ENCODE measurements around the gene FBLN5. TPM values are rescaled to one million over a fixed set of nuclear protein-coding genes. Genes with fewer than 3 reads are reported as not detected.
A peak's percentile ranks its signal among the peaks of the same experiment; 100 is the strongest.

FBLN5 gene
- total RNA-seq, 2 donors from 2014 or later: 3.0 to 5.6 TPM

DNA sequence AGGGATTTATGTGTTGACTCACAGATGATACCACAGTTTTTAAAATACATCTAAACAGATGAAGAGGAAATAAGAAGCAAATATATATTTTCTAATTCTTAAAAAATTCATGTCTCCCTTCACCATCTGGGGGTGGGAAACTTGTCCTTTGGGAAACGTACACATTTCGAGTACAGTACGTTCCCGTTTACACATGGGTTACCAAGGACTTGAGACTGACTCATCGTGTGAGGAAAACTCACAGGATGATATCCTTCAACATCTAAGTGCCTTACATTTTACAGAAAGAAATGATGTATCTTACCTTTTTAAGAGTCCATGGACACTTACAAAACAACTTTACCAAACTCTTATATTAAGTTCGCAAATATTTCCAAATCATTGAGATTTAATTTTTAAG is 16.0 kb upstream of the FBLN5 start:
- Mint-ChIP-seq H3K27me3 (ENCODE audit: low read depth) (no peaks in the 10 kb centered on the region), H3K9me3 (no peaks in the 10 kb centered on the region), H3K27ac (no peak overlapping the region), H3K4me3 (no peak overlapping the region), H3K36me3 (ENCODE audit: insufficient read depth in 2 of 2) (peaks cover 0 to 8% of the 10 kb centered on the region in 2 donors), H3K4me1 (ENCODE audit: low read depth) (peaks cover 48% of the 10 kb centered on the region)
- DNase-seq (no peak), ATAC-seq (replicated peaks in 1 of 2) (no peak)

DNA sequence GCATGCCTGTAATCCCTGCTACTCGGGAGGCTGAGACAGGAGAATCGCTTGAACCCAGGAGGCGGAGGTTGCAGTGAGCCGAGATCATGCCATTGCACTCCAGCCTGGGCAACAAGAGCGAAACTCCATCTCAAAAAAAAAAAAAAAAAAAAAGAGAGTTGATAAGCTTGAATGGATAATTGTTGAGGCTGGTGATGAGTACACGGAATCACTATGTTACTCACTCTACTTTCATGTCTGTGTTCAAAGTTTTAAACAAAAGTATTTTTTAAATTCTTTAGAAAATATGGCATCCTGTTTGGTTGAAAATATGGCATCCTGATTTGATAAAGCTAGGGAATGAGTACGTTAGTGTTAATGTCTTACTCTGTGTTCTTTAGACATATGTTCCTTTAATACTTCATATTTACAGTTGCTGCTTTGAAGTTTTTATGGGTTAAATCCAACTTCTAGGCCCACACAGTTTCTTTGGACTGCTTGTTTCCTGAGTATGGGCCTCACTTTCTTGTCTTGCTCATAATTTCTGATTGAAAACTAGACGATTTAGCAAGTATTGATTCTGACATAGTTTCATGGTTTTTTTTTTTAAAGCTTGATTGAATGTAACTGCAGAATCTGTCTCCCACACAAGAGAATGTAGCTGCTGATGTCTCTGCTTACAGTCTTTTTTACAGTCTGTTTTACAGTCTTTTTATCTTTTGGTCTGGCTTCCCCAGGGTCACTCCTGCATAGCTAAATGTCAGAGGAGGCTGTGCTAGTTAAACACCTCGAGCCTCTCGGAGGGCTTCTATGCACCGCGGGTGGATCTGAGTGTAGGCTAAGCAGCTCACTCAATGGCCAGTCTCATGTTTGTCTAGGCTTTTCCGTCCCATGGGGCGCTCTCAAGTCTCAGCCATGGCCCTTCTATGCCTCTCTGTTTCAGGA is 14.1 kb upstream of the FBLN5 start:
- Mint-ChIP-seq H3K4me3 (peak overlapping the region; percentile 69 to 74), H3K4me1 (ENCODE audit: low read depth) (peaks cover 32% of the 10 kb centered on the region), H3K27me3 (ENCODE audit: low read depth) (peaks cover 1% of the 10 kb centered on the region), H3K9me3 (no peaks in the 10 kb centered on the region), H3K27ac (peak overlapping the region; percentile 92), H3K36me3 (ENCODE audit: insufficient read depth in 2 of 2) (peaks cover 0 to 6% of the 10 kb centered on the region in 2 donors)
- DNase-seq (no peak), ATAC-seq (replicated peaks in 1 of 2) (peak; percentile 81 to 83)

DNA sequence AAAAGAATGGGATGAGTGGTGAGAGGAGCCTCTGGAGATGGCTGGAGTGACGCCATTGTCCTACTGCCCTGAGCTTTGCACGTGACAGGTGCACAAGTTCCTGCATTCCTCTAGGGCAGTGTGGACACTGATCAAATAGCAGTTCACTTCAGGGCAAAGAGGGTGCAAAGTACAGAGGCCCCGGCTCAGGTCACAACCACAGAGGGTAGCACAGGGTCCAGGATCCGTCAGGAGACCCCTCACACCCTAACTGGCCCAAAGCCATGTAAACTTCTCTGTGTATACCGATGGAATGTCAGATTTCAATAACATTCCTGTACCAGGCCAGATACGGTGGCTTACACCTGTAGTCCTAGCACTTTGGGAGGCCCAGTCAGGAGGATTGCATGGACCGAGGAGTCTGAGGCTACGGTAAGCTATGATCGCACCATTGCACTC is 10.4 kb upstream of the FBLN5 start:
- Mint-ChIP-seq H3K27me3 (ENCODE audit: low read depth) (peaks cover 9% of the 10 kb centered on the region), H3K4me3 (no peak overlapping the region), H3K4me1 (ENCODE audit: low read depth) (peaks cover 22% of the 10 kb centered on the region), H3K27ac (no peak overlapping the region), H3K36me3 (ENCODE audit: insufficient read depth in 2 of 2) (peaks cover 0 to 1% of the 10 kb centered on the region in 2 donors), H3K9me3 (no peaks in the 10 kb centered on the region)
- no peak for DNase-seq
- no peak for ATAC-seq (replicated peaks in 1 of 2)

DNA sequence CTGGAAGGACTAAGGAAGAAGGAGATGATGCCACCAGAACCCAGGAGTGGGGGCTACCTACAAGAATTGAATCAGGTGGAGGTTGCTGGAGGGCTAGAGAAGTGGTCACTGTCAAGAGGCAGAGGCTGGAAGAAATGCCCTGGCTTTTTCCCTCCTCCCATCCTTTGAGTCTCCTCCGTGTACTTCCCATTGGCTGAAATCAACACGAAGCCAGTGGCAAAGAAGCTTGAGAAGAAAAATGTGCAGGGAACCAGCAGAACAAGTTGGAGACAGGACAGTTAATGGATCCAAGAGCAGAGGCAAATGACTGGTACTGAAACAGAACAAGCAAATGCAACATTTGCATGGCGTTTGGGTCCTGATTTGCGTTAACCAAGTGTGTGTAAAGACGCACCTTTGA is 9.1 kb upstream of the FBLN5 start:
- H3K27ac Mint-ChIP-seq: no peak overlapping the region
- H3K27me3 Mint-ChIP-seq (ENCODE audit: low read depth): peaks cover 9% of the 10 kb centered on the region
- DNase-seq (no peak), ATAC-seq (replicated peaks in 1 of 2) (no peak)
- H3K36me3 Mint-ChIP-seq (ENCODE audit: insufficient read depth in 2 of 2): peaks cover 0 to 1% of the 10 kb centered on the region in 2 donors
- H3K4me3 Mint-ChIP-seq: no peak overlapping the region
- peaks cover 10% of the 10 kb centered on the region for H3K4me1 Mint-ChIP-seq (ENCODE audit: low read depth)
- H3K9me3 Mint-ChIP-seq: no peaks in the 10 kb centered on the region

DNA sequence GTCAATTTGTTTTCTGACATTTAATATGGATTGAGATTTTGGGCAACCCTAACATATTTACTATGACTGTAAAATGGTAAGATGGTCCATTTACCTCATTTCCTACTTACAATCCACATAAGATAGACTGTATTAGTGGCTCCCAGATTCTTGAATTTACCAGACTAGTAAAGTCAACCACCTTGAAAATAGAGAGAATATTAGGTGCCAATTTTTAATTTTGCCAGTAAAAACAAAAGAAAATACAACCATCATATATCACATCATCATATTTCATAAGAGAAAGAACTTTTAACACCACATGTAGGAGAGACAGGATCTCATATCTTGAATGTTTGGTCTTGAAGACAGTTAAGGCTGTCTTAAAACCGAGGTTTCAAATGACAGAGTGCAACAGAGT is 7.7 kb upstream of the FBLN5 start:
- H3K27ac Mint-ChIP-seq: no peak overlapping the region
- no peak for DNase-seq
- peaks cover 4% of the 10 kb centered on the region for H3K4me1 Mint-ChIP-seq (ENCODE audit: low read depth)
- no peaks in the 10 kb centered on the region for H3K9me3 Mint-ChIP-seq
- H3K27me3 Mint-ChIP-seq (ENCODE audit: low read depth): peaks cover 15% of the 10 kb centered on the region
- H3K36me3 Mint-ChIP-seq (ENCODE audit: insufficient read depth in 2 of 2): peaks cover 0 to 1% of the 10 kb centered on the region in 2 donors
- no peak overlapping the region for H3K4me3 Mint-ChIP-seq
- ATAC-seq (replicated peaks in 1 of 2): no peak

DNA sequence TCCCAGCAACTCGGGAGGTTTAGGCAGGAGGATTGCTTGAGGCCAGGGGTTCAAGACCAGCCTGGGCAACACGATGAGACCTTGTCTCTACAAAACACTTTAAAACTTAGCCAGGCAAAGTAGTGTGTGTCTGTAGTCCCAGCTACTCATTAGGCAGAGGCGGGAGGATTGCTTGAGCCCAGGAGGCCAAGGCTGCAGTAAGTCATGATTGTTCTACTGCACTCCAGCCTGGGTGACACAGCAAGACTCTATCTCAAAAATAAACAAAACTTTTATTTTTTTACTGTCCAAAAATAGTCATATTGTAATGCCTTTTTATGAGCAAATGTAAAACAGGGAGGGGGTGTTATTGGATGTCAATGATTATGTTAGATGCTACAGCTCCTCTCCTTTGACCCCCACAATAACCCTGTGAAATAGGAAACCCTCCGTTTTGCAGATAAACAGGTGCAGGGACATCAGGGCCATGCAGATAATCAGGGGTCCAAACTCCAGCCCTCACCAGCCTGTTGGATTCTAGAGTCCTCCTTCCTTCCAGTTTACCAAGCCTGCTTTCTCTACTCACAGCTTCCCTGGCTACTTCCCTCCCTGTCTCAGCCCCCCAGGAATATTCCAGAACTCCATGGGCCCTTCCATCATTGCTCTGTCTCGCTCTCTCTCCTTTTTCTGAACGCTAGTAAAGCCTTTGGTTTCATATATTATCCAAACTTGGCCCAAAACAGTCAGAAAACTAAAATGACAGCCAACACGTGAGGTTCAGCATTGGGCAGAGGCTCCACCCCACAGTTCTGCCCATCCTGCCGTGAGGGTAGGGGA is 5.9 kb upstream of the FBLN5 start:
- ATAC-seq (replicated peaks in 1 of 2) (no peak), DNase-seq (no peak)
- peaks cover 15% of the 10 kb centered on the region for H3K27me3 Mint-ChIP-seq (ENCODE audit: low read depth)
- H3K27ac Mint-ChIP-seq: no peak overlapping the region
- no peak overlapping the region for H3K4me3 Mint-ChIP-seq
- H3K4me1 Mint-ChIP-seq (ENCODE audit: low read depth): peaks cover 4% of the 10 kb centered on the region
- H3K36me3 Mint-ChIP-seq (ENCODE audit: insufficient read depth in 2 of 2): peaks cover 0 to 1% of the 10 kb centered on the region in 2 donors
- no peaks in the 10 kb centered on the region for H3K9me3 Mint-ChIP-seq

DNA sequence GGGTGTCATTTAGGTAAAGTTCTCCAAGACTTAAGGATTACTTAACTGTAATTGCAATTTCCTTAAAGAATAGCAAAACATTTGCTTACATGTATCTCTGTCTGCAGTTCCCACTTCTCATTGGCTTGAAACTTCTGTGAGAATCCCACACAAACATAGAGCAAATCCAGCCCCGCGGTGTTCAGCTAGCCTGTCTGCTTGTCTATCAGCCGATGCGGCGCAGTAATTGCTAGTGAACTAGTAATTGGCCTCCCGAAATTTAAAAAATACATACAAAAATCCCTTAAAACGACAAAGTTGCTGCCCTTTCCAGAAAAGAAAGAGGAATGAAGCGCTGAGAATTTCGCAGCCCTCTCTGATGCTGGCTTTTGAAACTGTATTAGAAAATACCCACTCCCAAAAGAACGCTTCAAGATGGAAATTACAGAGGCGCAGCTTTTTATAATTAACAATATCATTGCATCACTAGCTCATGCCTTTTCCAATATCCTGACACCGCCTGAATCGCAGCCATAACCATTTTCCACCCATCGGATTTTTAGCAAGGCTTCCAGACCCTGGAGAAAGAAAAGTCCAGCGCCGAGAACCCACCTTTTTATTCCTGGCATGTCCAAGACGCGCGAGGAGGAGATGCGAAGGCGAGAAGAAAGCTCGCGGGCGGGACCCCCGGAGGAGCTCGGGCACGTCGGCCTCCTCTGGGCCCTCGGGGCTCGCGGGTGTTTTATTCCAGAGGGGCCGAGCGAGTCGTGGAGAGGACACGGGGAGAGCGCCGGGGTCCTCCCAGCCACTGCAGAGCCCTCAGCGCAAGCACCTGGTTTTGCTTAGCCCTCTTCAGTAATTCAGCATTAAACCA is 646 bp downstream of the FBLN5 start:
- ATAC-seq (replicated peaks in 1 of 2): peak; percentile 47 to 48

DNA sequence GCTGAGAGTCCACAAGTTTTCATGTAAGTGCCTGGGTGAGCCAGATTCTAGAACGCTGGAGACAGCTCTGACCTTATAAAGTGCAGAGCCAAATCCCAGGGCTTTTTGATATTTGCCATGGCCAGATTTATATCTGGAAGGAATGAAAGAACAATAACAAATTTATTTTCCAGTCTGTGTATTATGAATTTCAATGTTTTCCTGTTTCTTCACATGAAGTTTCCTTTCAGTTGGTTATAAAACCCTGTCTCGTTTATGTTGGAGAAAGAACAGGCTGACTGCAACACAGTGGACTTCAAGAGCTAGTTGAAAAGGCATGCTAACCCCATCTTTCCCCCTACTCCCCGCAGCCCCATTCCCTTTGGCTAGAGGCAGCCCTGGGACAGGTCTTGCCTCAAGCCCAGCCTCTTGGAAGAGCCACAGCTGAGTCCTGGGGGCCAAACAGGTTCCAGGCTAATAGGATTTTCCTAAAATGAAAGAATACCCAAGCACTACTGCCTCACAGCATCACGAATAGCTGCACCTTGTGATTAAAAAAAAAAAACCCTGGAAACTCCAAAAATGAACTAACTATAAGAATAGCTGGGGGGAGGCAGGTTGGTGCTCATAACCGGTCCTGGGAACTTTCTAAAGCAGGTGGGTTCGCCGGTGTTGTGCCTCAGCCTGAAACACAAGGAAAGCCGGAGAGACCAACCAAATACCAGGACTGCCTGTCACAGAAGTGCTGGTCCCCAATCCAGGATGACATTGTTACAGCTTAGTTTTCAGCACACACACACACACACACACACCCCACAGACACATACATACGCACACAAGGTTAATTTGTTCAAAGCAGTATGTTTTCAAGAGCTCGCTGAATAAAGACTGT is 1.5 kb downstream of the FBLN5 start:
- peaks cover 43% of the 10 kb centered on the region for H3K27me3 Mint-ChIP-seq (ENCODE audit: low read depth)

More for the DNA sequence above, 646 bp downstream of the FBLN5 start:
- peak; percentile 8 to 12 for DNase-seq
- Mint-ChIP-seq H3K4me3 (peak overlapping the region; percentile 86 to 88), H3K36me3 (ENCODE audit: insufficient read depth in 2 of 2) (no peaks in the 10 kb centered on the region), H3K4me1 (ENCODE audit: low read depth) (peaks cover 21% of the 10 kb centered on the region), H3K9me3 (no peaks in the 10 kb centered on the region), H3K27me3 (ENCODE audit: low read depth) (peaks cover 43% of the 10 kb centered on the region), H3K27ac (no peak overlapping the region)

DNA sequence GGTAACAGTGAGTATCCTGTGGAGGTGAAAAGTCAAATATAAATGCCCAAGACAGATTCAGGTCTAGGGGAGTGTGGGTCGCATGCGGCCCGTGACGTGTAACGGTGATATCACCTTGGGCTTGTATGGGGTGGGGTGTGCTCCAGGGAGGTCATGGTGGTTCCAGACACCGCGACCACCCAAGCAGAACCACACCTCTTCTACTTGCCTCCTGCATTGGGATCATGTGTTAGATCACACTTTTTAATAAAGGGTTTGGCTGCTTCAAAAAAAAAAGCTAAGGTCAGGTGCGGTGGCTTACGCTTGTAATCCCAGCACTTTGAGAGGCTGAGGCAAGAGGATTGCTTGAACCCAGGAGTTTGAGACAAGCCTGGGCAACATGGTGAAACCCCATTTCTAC is 4.5 kb downstream of the FBLN5 start:
- peaks cover 0 to 2% of the 10 kb centered on the region in 2 donors for H3K9me3 Mint-ChIP-seq
- H3K36me3 Mint-ChIP-seq (ENCODE audit: insufficient read depth in 2 of 2): no peaks in the 10 kb centered on the region
- peaks cover 30% of the 10 kb centered on the region for H3K4me1 Mint-ChIP-seq (ENCODE audit: low read depth)
- H3K4me3 Mint-ChIP-seq: no peak overlapping the region
- DNase-seq: no peak
- peaks cover 36% of the 10 kb centered on the region for H3K27me3 Mint-ChIP-seq (ENCODE audit: low read depth)
- ATAC-seq (replicated peaks in 1 of 2): no peak
- H3K27ac Mint-ChIP-seq: no peak overlapping the region

More for the DNA sequence above, 1.5 kb downstream of the FBLN5 start:
- Mint-ChIP-seq H3K9me3 (no peaks in the 10 kb centered on the region), H3K4me3 (peak overlapping the region; percentile 86 to 88), H3K27ac (no peak overlapping the region), H3K36me3 (ENCODE audit: insufficient read depth in 2 of 2) (no peaks in the 10 kb centered on the region), H3K4me1 (ENCODE audit: low read depth) (peaks cover 28% of the 10 kb centered on the region)
- DNase-seq: no peak
- ATAC-seq (replicated peaks in 1 of 2): no peak

DNA sequence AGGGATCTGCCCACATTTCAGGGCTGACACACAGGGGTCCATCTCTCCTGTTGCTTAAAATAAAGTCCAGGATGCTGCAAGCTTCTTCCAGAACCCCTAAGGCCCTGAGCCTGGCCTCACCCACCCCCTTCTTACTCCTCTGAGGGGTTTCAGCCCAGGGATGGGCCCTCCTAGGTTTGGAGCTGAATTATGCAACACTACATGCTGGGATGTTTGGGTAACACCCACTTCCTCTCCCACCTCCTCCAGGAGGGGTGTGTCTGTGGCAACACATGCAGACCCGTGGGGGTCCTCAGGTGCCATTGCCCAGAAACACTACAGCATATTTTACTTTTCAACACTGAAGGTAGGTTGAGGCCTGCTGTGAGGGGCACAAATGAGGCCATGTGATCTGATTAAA is 5.4 kb downstream of the FBLN5 start:
- Mint-ChIP-seq H3K27me3 (ENCODE audit: low read depth) (peaks cover 36% of the 10 kb centered on the region), H3K9me3 (peaks cover 0 to 2% of the 10 kb centered on the region in 2 donors), H3K36me3 (ENCODE audit: insufficient read depth in 2 of 2) (no peaks in the 10 kb centered on the region), H3K4me3 (no peak overlapping the region), H3K27ac (no peak overlapping the region), H3K4me1 (ENCODE audit: low read depth) (peaks cover 29% of the 10 kb centered on the region)
- DNase-seq: no peak
- ATAC-seq (replicated peaks in 1 of 2): no peak

DNA sequence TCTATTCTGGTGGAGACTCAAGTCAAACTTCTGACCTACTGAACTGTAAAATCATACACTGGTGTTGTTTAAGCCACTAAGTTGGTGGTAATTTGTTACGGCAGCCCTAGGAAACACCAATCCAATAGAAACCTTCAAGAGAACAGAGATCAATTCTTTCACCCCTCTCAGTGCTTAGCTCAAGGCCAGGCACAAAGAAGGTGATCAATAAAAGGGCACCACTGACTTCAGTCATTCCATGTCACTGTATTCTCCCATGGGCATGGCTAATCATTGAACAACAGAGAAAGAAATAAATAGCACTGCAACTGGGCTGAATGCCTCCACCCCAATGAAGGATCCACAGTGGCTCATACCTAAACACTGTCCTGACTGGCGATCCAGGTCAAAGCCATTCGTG is 7.3 kb downstream of the FBLN5 start:
- peaks cover 22% of the 10 kb centered on the region for H3K4me1 Mint-ChIP-seq (ENCODE audit: low read depth)
- H3K36me3 Mint-ChIP-seq (ENCODE audit: insufficient read depth in 2 of 2): no peaks in the 10 kb centered on the region
- no peak overlapping the region for H3K27ac Mint-ChIP-seq
- H3K9me3 Mint-ChIP-seq: peaks cover 0 to 2% of the 10 kb centered on the region in 2 donors
- no peak for ATAC-seq (replicated peaks in 1 of 2)
- H3K4me3 Mint-ChIP-seq: no peak overlapping the region
- DNase-seq: no peak
- H3K27me3 Mint-ChIP-seq (ENCODE audit: low read depth): peaks cover 18% of the 10 kb centered on the region

DNA sequence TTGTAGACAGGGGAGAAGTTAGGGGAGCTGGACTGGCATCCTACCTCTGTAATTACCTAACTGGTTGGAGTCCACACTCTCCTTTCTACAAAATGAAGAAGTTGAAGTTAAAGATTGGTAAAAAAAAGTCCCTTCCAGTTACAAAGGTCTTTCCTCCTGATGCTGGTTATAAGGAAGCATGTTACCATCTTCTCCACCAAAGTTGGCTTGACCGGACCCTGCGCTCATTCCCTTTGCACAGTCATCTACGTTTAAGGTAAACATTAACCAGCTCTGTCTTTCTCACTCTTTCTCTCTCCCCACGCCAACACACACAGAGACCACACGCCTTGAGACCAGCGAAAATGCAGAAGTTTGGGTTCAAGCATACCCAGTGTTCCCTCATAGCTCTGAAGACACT is 11.9 kb downstream of the FBLN5 start:
- DNase-seq: no peak
- Mint-ChIP-seq H3K27me3 (ENCODE audit: low read depth) (no peaks in the 10 kb centered on the region), H3K4me3 (no peak overlapping the region), H3K4me1 (ENCODE audit: low read depth) (no peaks in the 10 kb centered on the region), H3K27ac (no peak overlapping the region), H3K9me3 (peaks cover 0 to 2% of the 10 kb centered on the region in 2 donors), H3K36me3 (ENCODE audit: insufficient read depth in 2 of 2) (no peaks in the 10 kb centered on the region)
- ATAC-seq (replicated peaks in 1 of 2): no peak
